GM12801 (cell line): ENCODE measurements around the gene PARPBP.

ENCODE experiments used
- CTCF ChIP-seq: IDR thresholded peaks from one replicate; pipeline ENCODE4 v1.5.1; 2011; ENCODE audit warnings: control low read depth; ENCODE audit not compliant: insufficient read length; ENCODE audit errors: extremely low read depth

Gene PARPBP

GRCh38 chr12:102119674-102120563 lies at the start of gene PARPBP, which contains the start of gene NUP37:
TSS of gene PARPBP (plus strand) at chr12:102120183. CDS start at chr12:102123889, 3,706 bp downstream.
TSS of gene NUP37 (minus strand) at chr12:102120114. CDS start at chr12:102118518, 1,596 bp downstream.
- no peak for TF ChIP-seq CTCF

GRCh38 chr12:102080842-102081241 lies 39.1 kb upstream of the PARPBP start:
- no peak for TF ChIP-seq CTCF

- TF ChIP-seq CTCF, result no peak
These were observed 26.7 kb upstream of the PARPBP start for GRCh38 chr12:102093319-102093718.

GRCh38 chr12:102095677-102096263 lies 24.2 kb upstream of the PARPBP start:
- TF ChIP-seq CTCF, result no peak

- TF ChIP-seq CTCF, result no peak
These were observed 23.1 kb upstream of the PARPBP start for GRCh38 chr12:102096855-102097254.

- TF ChIP-seq CTCF, result no peak
These were observed 13.1 kb upstream of the PARPBP start for GRCh38 chr12:102106905-102107304.

GRCh38 chr12:102107970-102108369 lies 12.0 kb upstream of the PARPBP start:
- TF ChIP-seq CTCF, result no peak
